ENCODE data around the gene NEURL3.

NEURL3 gene

DNA sequence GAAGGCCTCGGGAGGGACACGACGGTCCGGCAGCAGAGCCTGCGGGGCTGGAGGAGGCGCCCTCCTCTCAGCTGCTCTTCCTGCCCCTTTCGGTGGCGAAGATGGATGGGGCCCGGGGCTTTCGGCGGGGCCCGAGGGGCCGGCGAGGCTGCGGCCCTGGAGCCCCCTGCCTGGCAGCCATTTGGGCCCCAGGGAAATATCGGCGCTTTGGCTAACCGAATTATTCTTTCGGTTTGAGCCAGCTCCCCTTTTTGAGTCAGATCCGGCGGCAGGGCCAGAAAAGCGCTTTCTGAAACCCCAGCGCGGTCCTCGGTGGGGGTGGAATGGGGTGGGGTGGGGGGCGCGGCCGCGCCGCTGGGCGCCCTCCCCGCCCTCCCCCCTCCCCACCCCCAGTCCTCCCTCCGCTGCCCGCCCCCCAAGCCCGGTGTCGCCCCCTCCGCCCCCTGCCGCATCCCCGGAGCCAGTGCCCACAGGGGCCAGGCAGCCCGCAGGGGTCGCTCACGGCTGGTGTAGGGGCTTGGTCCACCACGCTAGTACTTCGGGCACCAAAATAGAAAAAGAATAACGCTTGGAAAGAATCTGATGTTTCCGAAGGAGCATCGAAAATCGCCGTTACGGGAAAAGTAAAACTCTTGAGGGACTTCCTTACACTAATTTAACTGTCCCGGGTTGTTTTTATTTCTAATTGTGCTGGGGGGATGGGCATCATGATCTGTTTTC is 22.3 kb upstream of the NEURL3 start:
- peak; percentile 38 for DNase-seq (ENCODE audit: low read depth)

DNA sequence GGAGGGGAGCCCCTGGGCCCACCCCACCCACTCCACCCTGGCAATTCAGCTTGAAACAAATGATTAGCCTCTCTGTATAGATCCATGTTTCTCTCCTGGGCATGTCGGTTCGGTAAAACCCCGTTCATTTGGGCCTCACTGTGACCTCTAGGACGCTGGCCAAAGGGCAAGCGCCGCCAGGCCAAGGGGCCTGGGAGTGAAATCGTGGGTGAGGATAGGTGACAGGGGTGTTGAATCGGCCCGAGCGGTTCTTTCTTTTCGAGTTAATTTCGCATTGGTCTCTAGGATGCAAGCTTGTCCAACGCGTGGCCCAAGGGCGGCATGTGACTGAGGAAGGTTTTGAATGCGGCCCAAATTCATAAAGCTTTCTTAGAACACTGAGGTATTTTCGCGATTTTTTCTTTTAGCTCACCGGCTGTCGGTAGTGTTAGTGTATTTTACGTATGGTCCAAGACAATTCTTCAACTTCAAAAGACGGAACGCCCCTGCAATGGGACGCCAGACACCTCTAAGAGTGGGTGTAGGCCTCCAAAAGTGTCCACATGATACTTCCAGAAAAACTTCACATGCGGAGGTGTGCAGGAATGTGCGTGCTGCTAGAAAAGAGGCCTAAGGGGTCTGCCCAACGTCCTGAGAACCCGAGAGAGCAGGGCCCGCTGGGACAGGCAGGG is 21.6 kb upstream of the NEURL3 start:
- no peak for DNase-seq (ENCODE audit: low read depth)

DNA sequence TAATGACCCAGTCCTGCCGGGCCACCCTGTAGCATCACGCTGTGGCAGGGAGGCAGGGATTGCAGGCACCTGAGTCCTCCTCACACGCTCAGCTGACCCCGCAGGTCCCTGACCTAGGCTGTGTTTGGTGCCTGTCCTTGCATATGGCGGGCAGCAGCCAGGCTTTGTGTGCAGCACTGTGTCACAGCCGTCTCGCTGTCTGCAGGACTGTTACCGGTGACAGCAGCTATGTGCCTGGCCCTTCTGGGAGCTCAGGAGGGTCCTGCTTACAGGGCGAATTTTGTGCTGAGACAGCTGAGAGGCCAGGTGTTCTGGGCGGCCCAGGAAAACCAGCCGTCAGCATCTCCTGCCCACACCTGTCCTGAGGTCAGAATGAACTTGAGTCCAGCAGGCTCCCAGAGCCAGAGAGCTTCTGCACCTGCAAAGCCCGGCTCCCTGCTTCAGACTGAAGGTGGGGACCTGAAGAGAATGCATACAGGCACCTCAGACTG is 21.0 kb upstream of the NEURL3 start:
- no peak for DNase-seq (ENCODE audit: low read depth)

DNA sequence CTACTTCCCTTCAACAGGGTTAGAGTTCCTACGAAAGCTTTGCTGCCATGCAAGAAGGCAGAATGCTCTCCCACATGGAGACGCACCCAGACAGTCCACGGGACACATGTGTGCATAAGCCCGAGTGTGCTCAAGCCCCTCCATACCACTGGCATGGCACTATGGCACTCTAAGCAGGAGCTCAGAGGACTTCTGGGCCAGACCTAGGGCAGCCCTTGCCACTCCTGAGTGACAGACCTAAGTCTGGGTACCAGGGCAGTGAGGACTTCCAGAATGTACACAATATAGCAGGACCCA is 20.0 kb upstream of the NEURL3 start:
- DNase-seq (ENCODE audit: low read depth): no peak

DNA sequence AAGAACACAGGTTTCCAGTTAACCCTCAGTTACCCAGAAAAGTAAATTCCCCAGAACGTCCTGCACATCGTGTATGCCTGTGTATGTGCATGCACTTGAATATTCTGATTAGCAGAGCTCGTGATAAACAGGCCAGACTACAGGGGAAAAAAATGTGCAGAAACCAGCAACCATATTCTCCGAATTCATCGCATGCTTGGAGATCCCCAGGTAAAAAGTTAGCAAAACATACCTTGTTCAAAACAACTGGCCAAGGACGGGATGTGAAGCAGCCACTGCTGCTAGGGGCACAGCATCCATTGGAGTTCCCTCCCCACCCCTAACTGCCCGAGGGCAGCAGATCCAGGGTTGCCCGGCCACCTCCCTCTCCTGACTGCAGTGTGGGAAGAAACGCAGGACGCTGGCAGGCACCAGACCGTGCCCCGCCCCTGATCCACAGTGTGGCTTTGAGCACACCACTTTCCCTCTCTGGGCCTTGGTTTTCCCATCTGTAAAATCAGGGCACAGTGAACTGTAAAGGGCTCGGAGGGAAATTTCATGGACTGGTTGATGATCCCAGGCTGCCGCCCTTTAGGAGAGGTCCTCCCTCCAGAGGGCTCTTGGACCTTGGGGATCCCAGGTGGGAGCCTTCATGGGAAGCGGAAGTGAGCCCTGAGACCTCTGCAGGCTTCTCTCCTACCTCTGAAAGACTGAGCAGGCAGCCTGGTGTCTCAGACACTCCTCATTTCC is 19.5 kb upstream of the NEURL3 start:
- DNase-seq (ENCODE audit: low read depth): no peak

DNA sequence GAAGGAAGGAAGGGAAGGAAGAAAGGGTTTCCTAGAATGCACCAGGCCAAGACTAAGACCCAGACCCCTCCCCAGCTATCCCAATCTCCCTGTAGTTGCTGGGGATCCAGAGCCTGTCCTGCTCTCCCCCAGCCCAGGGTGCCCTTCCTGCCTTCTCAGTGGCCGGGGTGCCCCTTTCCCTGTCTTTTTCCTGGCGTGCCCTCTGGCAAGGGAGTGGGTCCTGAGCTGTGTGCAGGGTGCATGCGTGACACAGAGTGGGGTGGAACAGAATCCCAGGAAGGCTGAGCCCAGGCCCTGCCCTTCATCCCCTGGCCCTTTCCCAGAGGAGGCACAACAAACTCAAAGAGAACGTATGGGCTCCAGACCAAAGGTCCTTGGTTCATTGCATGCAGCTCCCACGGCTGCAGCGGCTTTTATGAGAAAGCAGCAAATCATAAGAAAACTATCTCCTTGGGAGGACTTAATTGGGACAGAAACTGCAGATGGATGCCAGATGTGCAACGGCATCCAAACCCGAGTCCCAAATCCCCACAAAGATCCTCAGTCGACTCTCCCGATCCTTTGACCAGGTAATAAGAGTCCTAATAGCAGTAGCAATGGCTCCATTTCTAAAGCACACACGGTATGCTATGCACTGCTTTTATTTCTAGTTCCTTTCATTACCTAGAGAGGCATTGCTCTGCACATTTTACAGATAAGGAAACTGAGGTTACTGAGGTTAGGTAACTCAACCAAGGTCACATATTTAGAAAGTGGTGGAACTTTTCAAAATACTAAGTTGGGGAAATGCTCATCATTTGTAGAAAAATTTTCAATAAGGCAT is 18.7 kb upstream of the NEURL3 start:
- no peak for DNase-seq (ENCODE audit: low read depth)

DNA sequence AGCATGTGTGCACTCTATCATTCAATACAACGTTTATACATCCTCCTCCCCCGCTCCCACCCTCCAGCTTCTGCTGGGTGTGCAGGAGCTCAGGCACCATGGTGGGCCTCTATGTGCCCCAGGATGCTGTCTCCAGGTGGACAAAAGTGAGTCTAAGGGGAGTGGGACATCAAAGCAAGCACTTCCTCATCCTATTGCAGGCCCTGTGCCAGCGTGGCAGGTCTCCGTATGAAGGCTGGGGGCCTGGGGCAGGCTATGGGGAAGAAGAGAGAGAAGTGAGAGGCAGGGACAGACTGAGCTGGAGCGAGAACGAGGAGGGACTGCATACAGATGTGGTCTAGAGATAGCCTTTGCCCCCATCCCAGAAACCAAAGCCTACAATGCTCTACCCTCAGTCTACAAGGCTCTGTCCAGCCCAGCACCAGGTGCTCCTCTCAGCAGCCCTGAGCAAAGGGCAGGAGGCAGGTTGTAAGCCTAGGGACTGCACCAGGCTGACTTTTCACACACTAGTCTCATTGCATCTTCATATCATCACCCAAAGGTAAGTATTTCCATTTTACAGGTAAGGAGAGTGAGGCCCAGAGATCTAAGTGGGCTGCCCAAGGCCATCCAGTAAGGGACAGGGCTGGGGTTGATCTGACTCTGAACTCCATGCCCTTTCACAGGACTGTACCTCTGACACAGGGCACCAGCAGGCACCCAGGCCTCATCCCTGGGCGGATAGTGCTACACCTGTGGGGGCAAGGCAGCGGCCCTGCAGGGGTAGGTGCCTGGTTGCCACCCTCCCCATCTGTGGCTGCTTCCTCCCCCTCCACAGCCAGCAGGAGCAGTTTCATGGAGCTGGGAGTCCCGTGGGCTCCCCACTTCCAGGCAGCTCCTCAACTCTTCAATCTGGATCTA is 17.4 kb upstream of the NEURL3 start:
- DNase-seq (ENCODE audit: low read depth): no peak

DNA sequence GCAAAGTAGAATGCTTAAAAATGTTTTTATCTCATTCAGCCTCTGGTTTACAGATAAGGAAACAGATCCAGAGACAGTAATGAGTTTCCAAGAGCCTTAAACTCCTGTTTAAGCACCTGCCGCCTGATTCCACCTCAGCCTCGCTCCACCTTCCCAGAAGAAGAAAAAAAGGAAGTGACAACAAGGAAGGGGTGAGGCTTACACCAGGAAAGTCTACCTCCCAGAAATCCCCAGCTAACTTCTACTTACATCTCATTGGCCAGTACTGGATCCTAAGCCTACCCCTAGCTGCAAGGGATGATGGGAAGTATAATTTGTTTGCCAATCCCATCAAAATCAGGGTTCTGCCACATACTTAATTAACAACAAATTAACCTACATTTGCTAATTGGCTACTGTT is 16.1 kb upstream of the NEURL3 start:
- DNase-seq (ENCODE audit: low read depth): no peak

DNA sequence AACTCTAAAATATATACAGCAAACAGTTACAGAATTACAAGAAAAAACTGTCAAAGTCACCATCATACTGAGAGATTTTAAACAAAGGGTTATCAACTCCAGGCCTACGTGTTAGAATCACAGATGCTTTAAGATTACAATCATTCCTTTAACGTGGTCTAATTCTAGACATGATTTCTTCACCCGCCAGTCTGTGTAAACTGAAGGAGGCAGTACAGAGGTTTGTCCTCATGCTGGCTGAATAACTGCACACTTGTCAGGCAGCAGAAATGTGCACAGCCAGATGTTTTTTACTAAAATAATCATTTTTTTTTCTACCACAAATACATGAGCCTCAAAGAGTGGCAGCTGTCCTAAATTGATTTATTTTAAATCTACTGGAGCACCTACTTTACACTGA is 15.5 kb upstream of the NEURL3 start:
- no peak for DNase-seq (ENCODE audit: low read depth)

DNA sequence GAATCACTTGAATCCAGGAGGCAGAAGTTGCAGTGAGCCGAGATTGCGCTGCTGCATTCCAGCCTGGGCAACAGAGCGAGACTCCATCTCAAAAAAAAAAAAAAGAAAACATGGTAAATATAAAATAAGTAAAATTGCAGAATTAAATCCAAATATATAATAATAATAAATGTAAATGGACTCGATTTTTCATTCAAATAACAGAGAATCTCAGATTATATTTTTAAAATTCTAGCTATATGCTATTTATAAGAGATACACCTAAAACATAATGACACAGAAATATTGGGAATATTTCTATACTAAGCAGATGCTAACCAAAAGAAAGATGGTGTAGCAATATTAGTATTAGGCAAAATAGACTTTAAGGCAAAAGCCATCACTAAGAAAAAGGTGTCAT is 15.1 kb upstream of the NEURL3 start:
- no peak for DNase-seq (ENCODE audit: low read depth)

DNA sequence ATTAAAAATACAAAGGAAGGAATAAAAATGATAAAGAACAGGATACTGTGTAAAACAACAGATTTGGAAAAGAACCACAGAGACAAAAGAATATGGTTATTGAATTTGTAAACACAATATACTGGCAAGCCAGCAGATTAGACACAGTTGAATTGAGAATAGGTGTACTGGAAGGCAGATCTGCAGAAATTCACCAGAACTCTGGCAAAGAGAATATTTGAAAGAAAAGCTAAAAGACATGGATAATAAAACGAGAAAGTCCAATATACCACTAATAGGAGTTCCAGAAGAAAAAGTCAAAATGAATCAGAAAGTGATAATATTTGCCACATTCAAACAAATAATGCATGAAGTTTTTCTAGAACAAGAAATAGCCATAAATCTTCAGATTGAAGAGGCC is 11.9 kb upstream of the NEURL3 start:
- DNase-seq (ENCODE audit: low read depth): no peak

DNA sequence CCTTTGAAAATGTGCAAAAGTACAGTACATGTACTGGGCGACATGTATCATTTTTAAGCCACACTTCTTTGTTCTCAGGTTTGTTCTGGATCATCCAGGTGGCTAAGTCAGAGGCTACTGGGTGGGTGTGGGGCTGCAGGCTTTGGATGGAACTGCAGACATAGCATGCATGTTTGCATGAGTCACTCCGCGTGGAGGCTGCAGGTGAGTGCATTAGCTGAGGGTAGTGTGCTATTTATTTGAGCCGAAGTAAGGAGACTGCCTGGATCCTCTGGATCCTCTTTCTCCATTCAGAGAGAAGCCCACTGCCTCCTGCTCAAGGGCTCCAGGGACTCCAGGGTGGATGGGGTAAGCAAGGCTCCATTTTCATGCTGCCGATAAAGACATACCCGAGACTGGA is 9.4 kb upstream of the NEURL3 start:
- no peak for DNase-seq (ENCODE audit: low read depth)

DNA sequence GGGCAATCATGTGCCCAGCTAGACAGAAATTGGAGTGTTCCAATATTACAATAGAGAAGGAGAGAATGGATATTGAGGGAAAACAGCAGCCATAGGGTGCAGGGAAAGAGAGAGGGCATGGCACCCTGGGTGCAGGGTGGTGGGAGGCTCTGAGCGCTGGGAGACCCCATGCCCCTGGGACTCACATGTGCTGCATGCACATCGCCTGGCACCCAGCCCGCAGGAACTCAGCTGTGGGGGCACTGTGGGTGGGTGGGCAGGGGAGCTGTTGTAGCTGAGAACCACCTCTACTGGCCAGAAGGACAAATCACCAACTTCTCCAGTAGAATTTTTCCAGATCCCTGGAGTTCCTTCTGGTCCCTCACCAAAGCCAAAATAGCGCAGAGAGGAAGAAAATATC is 7.2 kb upstream of the NEURL3 start:
- no peak for DNase-seq (ENCODE audit: low read depth)

DNA sequence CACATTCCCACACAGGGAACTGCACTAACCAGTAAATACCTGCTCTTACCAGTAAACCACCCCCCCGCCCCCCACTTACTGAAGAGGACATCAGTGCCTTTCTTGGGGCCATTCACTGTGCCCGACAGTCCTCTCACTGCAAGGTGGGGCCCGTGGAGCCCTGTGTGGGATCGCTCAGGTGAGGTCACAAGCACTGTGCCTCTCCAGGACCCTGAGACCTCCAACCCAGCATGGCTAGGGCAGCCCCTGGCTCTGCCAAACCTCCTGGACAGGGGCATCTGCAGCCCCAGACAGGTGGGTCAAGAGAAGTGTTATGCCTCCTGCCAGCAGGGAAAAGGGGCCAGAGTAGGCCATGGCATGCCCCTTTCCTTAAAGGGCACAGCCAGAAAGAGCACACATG is 6.7 kb upstream of the NEURL3 start:
- DNase-seq (ENCODE audit: low read depth): no peak

DNA sequence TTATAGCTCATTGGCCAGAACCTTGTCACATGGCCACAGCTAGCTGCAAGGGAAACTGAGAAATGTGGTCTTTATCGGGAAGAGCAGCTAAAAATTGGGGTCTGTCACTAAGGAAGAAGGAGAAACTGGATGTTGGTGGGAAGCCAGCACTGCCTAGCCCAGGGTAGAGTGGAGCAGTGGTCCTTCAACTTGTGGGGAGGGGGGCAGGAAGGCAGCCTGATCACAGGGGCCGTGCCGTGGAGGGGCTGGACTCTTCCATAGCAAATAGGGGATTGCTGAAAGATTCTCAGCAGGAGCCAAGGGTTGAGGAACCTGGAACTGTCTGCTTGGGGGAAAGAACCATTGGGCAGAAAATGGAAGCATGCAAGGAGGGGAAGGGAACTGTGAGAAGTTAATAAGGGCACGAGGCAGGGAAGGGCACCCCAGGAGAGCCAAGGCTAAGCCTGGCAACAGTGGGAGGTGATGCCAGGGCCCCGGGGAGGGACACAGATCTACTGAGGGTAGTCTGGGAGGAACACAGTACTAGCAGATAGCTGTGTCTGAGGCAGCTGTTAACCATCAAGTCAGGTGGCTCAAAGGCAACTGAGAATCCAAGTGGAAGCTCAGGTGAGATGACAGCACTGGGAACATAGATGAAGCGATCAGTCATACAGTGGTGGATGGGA is 5.9 kb upstream of the NEURL3 start:
- DNase-seq (ENCODE audit: low read depth): no peak

DNA sequence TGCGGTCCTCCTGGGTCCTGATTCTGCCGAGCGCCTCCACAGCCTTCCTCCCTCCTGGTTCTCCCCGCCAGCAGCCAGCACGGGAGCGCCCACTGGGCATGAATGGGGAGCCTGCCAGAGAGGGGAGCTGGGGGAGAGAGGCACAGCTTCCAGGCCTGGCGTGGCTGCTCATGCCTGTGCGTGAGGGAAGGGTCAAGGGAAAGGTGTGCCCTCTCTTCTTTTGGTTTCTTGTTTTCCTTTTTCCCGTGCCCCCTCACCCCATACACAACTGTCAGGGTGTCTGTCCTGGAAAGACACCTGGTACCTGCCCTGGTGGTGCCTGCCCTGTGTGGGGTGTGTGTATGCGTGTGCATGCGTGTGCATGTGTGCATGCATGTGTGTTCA is 4.7 kb upstream of the NEURL3 start:
- no peak for DNase-seq (ENCODE audit: low read depth)

DNA sequence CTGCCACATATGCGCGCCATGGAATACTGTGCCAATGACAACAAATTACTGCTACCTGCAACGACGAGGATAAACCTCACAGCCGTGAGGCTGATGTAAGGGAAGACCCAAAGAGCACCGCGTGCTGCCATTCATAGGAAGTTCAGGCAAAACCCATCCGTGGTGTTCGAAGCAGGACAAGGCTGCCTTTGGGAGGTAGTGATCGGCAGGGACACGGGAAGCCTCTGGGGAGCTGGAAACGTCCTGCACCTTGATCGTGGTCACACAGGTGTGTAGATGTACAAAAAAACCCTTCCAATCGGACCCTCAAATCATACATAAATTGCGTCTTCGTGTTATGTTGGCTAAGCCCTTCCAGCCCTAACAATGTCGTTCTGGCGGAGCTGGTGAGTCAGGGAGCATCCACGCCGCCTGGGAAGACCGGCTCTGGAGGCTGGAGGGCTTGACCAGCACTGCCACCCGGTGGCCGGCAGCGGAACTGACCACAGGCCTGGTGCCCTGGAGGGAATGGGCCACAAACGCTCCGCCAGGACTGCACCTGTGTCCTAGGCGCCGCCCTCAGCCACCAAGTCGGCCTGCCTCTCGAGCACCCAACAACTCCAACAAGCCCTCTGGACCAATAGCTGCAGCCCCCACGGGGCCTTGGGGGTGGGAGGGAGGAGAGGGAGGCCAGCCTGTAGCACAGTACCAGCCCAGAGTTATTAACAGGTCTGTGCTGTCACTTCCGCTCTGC is 4.1 kb upstream of the NEURL3 start:
- DNase-seq (ENCODE audit: low read depth): no peak

DNA sequence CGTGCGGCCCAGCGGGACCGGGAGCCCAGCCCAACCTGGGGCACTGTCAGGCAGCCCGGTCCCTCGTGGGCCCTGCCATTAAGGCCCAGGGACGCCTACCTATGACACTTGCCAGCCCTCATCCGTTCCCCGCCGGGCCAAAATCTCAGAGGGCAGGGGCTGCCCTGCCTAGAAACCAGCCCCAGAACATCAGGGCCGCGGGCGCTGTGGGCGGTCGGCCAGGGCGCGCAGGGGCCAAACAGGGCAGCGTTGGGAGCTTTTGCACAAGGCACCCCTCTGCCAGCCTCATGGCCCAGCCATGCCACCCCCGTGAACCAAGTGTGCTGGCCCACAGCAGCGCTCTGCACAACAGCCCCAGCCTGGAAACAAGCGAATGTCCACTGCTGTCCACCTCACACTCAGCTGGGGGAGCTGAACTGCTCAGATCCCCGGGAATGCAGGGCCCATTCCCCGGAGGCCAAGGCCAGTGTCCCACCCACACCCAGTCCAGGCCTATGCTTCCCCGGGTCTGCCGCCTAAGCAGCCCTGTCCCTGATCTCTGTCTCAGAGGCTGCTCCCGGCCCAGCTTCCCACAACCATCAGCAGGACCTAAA is 3.5 kb upstream of the NEURL3 start:
- DNase-seq (ENCODE audit: low read depth): no peak

DNA sequence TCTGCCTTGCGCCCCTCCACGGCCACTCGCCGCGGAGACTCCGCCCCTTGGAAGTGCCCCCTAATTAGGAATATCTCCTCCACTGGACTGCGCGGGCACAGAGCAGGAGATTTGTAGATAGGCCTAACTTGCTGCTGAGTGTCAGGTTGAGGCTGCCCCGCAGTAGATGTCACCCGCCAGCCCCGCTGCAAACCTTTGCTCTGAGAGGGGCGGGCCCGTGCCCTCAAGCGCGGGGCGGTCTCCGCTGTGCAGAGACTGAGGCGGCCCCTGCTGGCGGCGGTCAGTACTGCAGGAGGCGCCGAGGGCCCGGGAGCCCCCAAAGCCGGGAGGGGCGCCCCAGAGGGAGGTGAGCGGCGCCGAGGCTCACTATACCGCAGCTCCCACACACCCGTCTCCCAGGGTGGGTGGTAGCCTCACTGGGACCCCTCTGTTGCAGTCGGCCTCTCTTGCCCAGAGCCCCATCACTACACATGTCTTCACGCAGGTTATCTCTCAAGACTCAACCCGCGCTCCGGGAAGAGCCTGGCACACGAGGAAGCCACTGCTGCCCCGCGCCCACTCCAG is 2.9 kb upstream of the NEURL3 start:
- peak; percentile 96 for DNase-seq (ENCODE audit: low read depth)

DNA sequence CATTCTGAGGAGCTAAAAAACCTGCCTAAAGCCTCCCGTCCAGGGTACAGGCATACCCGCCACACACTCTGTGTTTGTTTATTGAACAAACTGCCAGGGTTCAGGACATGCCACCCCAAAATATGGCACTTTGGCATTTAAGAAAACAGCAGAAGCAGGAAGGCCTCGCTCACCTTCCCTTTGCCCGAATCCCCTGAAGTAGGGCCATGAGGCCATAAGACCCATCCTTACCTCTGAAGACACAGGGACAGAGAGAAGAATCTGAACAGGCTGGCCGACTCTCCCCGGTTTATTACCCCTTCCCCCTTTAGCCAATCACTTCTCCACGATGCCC is 1.7 kb upstream of the NEURL3 start:
- DNase-seq (ENCODE audit: low read depth): no peak
